ENCODE results near the gene HLA-DOB. TPM values are rescaled to one million over a fixed set of nuclear protein-coding genes. Genes with fewer than 3 reads are reported as not detected.

Gene HLA-DOB
- total and polyA plus RNA-seq, 2 of the 13 experiments (the other 11 are each of a cell fraction or from before 2014, with no cell fraction given), result not detected

DNA sequence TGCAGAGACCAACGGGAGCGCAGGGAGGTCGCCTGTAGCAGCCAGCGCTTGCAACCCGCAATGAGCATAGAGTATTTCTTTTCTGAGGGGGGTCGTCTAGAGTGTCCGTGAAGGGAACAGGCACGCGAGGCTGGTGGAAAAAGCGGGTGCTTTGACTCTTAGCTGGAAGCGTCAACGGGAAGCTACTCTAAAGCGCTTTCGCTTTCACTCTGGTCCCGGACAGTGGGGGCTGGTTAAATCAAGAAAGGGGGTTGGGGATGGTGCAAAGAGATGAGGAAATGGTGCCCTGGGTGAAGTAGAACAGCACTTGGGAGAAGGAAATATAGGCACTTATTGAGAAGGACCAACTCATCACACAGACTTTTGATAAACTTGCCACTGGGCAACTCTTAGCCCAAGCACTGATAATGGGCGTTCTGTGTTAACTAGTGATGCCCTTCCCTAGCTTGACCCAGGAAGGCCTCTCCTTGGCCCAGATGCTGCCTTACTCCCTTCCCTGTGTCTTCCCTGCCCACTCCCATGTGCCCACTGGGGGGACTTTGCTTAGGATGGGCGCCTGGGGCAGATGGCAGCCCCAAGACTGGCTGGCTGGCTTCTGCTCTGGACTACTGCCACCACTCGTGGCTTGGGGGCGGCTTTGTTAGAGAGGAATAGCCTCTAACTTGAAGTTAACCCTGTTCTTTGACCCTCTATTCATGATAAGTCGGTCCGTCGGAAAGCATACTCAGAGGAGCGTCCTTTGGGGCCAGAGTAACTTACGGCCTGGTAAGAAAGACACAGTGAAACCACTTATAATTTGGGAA, 37.8 kb upstream of the HLA-DOB start (continued):
- TF ChIP-seq CHD4 (IDR thresholded peaks at IDR 0.05; ENCODE audit: borderline replicate concordance, low read length), result no peak
- TF ChIP-seq SIN3A (IDR thresholded peaks at IDR 0.05; ENCODE audit: borderline replicate concordance, low read depth, low read length), result peak; percentile 7; the same call in 1 of the 2 replicates
- TF ChIP-seq NFRKB (IDR thresholded peaks at IDR 0.05), result no peak
- TF ChIP-seq ZNF253 (CRISPR knock-in tag; IDR thresholded peaks at IDR 0.05; ENCODE audit: borderline replicate concordance), result 0 out of 2 replicates have a peak, but pooled peaks have one; percentile 5
- peak; percentile 2; the same call in 1 of the 2 replicates for TF ChIP-seq SAP130 (CRISPR knock-in tag; IDR thresholded peaks at IDR 0.05; ENCODE audit: low read depth)
- TF ChIP-seq, protein P1, sequence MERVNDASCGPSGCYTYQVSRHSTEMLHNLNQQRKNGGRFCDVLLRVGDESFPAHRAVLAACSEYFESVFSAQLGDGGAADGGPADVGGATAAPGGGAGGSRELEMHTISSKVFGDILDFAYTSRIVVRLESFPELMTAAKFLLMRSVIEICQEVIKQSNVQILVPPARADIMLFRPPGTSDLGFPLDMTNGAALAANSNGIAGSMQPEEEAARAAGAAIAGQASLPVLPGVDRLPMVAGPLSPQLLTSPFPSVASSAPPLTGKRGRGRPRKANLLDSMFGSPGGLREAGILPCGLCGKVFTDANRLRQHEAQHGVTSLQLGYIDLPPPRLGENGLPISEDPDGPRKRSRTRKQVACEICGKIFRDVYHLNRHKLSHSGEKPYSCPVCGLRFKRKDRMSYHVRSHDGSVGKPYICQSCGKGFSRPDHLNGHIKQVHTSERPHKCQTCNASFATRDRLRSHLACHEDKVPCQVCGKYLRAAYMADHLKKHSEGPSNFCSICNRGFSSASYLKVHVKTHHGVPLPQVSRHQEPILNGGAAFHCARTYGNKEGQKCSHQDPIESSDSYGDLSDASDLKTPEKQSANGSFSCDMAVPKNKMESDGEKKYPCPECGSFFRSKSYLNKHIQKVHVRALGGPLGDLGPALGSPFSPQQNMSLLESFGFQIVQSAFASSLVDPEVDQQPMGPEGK (CRISPR knock-in tag; IDR thresholded peaks at IDR 0.05), result peak; percentile 14; the same call in 1 of the 2 replicates
- TF ChIP-seq, protein P2, sequence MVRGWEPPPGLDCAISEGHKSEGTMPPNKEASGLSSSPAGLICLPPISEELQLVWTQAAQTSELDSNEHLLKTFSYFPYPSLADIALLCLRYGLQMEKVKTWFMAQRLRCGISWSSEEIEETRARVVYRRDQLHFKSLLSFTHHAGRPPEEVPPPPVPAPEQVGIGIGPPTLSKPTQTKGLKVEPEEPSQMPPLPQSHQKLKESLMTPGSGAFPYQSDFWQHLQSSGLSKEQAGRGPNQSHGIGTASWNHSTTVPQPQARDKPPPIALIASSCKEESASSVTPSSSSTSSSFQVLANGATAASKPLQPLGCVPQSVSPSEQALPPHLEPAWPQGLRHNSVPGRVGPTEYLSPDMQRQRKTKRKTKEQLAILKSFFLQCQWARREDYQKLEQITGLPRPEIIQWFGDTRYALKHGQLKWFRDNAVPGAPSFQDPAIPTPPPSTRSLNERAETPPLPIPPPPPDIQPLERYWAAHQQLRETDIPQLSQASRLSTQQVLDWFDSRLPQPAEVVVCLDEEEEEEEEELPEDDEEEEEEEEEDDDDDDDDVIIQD (CRISPR knock-in tag; IDR thresholded peaks at IDR 0.05; ENCODE audit: low read depth), result 0 out of 2 replicates have a peak, but pooled peaks have one; percentile 1
- TF ChIP-seq, protein P3, sequence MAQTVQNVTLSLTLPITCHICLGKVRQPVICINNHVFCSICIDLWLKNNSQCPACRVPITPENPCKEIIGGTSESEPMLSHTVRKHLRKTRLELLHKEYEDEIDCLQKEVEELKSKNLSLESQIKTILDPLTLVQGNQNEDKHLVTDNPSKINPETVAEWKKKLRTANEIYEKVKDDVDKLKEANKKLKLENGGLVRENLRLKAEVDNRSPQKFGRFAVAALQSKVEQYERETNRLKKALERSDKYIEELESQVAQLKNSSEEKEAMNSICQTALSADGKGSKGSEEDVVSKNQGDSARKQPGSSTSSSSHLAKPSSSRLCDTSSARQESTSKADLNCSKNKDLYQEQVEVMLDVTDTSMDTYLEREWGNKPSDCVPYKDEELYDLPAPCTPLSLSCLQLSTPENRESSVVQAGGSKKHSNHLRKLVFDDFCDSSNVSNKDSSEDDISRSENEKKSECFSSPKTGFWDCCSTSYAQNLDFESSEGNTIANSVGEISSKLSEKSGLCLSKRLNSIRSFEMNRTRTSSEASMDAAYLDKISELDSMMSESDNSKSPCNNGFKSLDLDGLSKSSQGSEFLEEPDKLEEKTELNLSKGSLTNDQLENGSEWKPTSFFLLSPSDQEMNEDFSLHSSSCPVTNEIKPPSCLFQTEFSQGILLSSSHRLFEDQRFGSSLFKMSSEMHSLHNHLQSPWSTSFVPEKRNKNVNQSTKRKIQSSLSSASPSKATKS (CRISPR knock-in tag; IDR thresholded peaks at IDR 0.05), result 0 out of 2 replicates have a peak, but pooled peaks have one; percentile 2
- TF ChIP-seq, protein P4, sequence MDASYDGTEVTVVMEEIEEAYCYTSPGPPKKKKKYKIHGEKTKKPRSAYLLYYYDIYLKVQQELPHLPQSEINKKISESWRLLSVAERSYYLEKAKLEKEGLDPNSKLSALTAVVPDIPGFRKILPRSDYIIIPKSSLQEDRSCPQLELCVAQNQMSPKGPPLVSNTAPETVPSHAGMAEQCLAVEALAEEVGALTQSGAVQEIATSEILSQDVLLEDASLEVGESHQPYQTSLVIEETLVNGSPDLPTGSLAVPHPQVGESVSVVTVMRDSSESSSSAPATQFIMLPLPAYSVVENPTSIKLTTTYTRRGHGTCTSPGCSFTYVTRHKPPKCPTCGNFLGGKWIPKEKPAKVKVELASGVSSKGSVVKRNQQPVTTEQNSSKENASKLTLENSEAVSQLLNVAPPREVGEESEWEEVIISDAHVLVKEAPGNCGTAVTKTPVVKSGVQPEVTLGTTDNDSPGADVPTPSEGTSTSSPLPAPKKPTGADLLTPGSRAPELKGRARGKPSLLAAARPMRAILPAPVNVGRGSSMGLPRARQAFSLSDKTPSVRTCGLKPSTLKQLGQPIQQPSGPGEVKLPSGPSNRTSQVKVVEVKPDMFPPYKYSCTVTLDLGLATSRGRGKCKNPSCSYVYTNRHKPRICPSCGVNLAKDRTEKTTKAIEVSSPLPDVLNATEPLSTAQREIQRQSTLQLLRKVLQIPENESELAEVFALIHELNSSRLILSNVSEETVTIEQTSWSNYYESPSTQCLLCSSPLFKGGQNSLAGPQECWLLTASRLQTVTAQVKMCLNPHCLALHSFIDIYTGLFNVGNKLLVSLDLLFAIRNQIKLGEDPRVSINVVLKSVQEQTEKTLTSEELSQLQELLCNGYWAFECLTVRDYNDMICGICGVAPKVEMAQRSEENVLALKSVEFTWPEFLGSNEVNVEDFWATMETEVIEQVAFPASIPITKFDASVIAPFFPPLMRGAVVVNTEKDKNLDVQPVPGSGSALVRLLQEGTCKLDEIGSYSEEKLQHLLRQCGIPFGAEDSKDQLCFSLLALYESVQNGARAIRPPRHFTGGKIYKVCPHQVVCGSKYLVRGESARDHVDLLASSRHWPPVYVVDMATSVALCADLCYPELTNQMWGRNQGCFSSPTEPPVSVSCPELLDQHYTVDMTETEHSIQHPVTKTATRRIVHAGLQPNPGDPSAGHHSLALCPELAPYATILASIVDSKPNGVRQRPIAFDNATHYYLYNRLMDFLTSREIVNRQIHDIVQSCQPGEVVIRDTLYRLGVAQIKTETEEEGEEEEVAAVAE (CRISPR knock-in tag; IDR thresholded peaks at IDR 0.05; ENCODE audit: borderline replicate concordance), result no peak
- peak; percentile 8; the same call in 1 of the 2 replicates for TF ChIP-seq POGZ (CRISPR knock-in tag; IDR thresholded peaks at IDR 0.05)
- no peak for TF ChIP-seq PCBP1 (IDR thresholded peaks at IDR 0.05; ENCODE audit: borderline replicate concordance, low read depth, low read length)
- TF ChIP-seq MEIS2 (CRISPR knock-in tag; IDR thresholded peaks at IDR 0.05), result no peak
- 0 out of 2 replicates have a peak, but pooled peaks have one; percentile 10 for TF ChIP-seq HMG20A (CRISPR knock-in tag; IDR thresholded peaks at IDR 0.05; ENCODE audit: borderline replicate concordance)
- 0 out of 2 replicates have a peak, but pooled peaks have one; percentile 13 for TF ChIP-seq SRY (CRISPR knock-in tag; IDR thresholded peaks at IDR 0.05)

Measured in HepG2 (cell line).